ENCODE measurements around the gene SCN2B.

- TF ChIP-seq CTCF (IDR thresholded peaks at IDR 0.05), result no peak
- TF ChIP-seq POLR2A (IDR thresholded peaks at IDR 0.05), result peak in 1 of 4 donors; percentile 67
- no peak for TF ChIP-seq EP300 (IDR thresholded peaks at IDR 0.05)
Measured at GRCh38 chr11:118224511-118225188, 48.2 kb upstream of the SCN2B start, which contains the start of gene JAML.

Measured in upper lobe of left lung (tissue), 4 donors.